BJ (cell line): ENCODE results near the gene SMIM20. TPM values are rescaled to one million over a fixed set of nuclear protein-coding genes. Genes with fewer than 3 reads are reported as not detected.

Experiments
- CTCF ChIA-PET: fragments of 350-600 bp; formaldehyde crosslinking; extraction: SDS; loops from one replicate; lab custom pipeline; 2021; ENCODE audit warnings: antibody characterized with exemption, inconsistent platforms; lab: Yijun Ruan, JAX
- POLR2A ChIA-PET: fragments of 300-600 bp; sonication (Branson Sonifier 250); formaldehyde crosslinking; extraction: SDS; loops from one replicate; lab custom pipeline; 2021; ENCODE audit warnings: antibody characterized with exemption; lab: Charles Lee
- DNase-seq: peaks from one replicate; pipeline ENCODE4 v3.0.0-alpha.2; 2011; ENCODE audit warnings: low read depth
- H3K27me3 ChIP-seq: 2 replicates; pipeline ENCODE4 v1.6.0; 2011; ENCODE audit warnings: low read length; ENCODE audit not compliant: control insufficient read depth, insufficient read depth
- H3K36me3 ChIP-seq: 2 replicates; pipeline ENCODE4 v1.5.1; 2011; ENCODE audit warnings: low read length; ENCODE audit not compliant: control insufficient read depth, insufficient read depth
- H3K4me3 ChIP-seq: 2 replicates; pipeline ENCODE4 v1.5.1; 2011; ENCODE audit warnings: low read depth, mild to moderate bottlenecking, control low read depth, low read length
- CTCF ChIP-seq: IDR thresholded peaks from 2 replicates; pipeline ENCODE4 v1.5.1; 2011; ENCODE audit warnings: low read depth, mild to moderate bottlenecking, control low read depth, inconsistent platforms, low read length, moderate library complexity; ENCODE audit not compliant: insufficient read depth
- polyA plus RNA-seq: library from polyadenylated mRNA; depleted of rRNA; stranded (reverse); fragments of >200 nt; gene quantifications from 2 replicates; pipeline ENCODE4 v1.2.3, GENCODE V29; 2011

Gene SMIM20
- polyA plus RNA-seq, 1 experiment: 15.7 TPM

DNA sequence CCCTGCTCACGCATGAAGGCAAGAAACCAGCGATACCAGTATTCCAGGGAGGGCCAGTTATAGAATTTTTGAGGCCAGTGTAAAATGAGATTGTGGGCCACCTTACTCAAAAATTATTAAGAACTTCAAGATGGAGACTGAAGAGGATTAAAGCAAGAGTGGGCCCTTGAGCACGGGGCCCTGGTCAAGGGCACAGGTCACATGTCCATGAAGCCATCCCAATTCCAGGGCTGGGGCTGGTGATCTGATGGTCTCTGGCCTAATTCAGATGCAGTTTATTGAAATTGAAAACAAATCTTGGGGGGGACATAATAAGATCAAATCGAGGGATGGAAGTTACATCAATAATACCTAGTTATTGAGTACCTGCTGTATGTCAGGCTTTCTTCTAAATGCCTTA, 58.3 kb downstream of the SMIM20 start:
- no peak for DNase-seq
- ChIA-PET POLR2A (no interaction called here), CTCF (interaction anchor here (0.8 to 1.9 kb wide), 3 partner anchors 11 to 15 kb away, joined by 3 to 11 read pairs (median 3); no protein-coding TSS in a partner anchor)
- no peak for TF ChIP-seq CTCF
- H3K27me3 ChIP-seq: peaks cover 11% of the 10 kb centered on the region
- H3K4me3 ChIP-seq: no peak overlapping the region
- H3K36me3 ChIP-seq: no peaks in the 10 kb centered on the region

GRCh38 chr4:25972984-25973745, 59.1 kb downstream of the SMIM20 start:
- ChIA-PET POLR2A (no interaction called here), CTCF (interaction anchor here (0.7 to 1.9 kb wide), 5 partner anchors 10 to 888 kb away, joined by 3 to 11 read pairs (median 3); no protein-coding TSS in a partner anchor)
- DNase-seq: no peak
- H3K36me3 ChIP-seq: no peaks in the 10 kb centered on the region
- no peak overlapping the region for H3K4me3 ChIP-seq
- no peak for TF ChIP-seq CTCF
- H3K27me3 ChIP-seq: peaks cover 8% of the 10 kb centered on the region

DNA sequence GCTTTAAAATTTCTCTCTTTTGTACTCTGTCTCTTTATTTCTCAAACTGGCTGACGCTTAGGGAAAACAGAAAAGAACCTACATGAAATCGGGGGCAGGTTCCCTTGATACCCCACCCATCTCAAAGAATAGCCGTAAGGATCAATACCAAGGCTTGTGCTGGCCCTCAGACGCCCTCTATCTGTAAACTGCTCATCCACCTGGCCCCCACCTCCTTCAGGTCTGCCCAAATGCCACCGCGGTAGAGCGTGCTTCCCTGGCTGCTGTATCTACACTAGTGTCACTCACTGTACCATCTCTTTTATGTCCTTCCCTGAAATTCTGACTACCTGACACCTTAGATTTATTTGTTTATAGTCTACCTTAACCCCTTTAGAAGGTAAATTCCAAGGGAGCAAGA, 62.8 kb downstream of the SMIM20 start:
- ChIA-PET POLR2A (no interaction called here), CTCF (interaction anchor here (4.8 kb wide), 1 partner anchor 12 kb away, joined by 34 read pairs; no protein-coding TSS in a partner anchor)
- Histone ChIP-seq H3K4me3 (no peak overlapping the region), H3K36me3 (no peaks in the 10 kb centered on the region), H3K27me3 (peaks cover 7% of the 10 kb centered on the region)
- no peak for TF ChIP-seq CTCF
- no peak for DNase-seq

DNA sequence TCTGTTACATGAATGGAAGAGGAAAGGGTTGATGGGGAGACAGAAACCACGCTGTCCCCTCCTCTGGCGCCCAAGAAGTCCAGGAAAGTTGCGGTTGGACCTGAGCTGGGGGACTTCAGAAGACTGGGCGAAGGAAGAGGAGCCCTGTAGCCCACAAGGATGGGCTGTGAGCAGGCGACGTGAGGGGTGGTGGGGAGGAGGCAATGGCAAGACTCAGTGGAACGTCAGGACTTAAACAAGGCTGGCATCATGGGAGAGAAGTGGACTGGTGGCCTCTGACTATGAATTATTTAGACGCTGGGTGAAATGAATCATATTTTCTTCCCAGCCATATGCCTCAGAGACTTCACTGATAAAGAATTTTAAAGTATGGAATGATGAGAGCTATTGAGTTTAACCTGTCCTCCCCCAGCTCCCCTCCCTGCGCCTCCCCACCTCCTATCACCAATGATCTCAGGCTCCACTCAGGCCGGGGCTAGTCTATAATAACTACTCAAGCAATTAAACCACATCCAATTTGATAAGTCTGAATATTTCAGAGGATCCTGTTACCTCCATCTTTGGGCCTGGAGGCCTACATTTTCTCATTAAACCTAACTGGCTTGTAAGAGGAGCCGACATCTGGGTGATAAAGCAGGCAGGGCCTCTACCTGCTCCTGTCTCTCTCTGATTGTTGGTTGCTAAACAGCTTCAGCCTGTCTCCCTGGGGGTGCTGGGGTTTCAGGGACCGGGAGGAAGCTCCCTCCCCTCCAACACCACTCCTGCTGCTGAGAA, 63.6 kb downstream of the SMIM20 start:
- TF ChIP-seq CTCF: no peak
- POLR2A ChIA-PET: no interaction called here
- no peak overlapping the region for H3K4me3 ChIP-seq
- H3K36me3 ChIP-seq: no peaks in the 10 kb centered on the region
- no peak for DNase-seq
- peaks cover 7% of the 10 kb centered on the region for H3K27me3 ChIP-seq
- CTCF ChIA-PET: interaction anchor here (4.8 kb wide), 1 partner anchor 11 kb away, joined by 34 read pairs; no protein-coding TSS in a partner anchor

GRCh38 chr4:25978327-25978726, 64.3 kb downstream of the SMIM20 start:
- POLR2A ChIA-PET: no interaction called here
- CTCF ChIA-PET: interaction anchor here (4.8 kb wide), 1 partner anchor 10 kb away, joined by 34 read pairs; no protein-coding TSS in a partner anchor
- TF ChIP-seq CTCF: no peak
- no peaks in the 10 kb centered on the region for H3K36me3 ChIP-seq
- no peak overlapping the region for H3K4me3 ChIP-seq
- no peak for DNase-seq
- peaks cover 5% of the 10 kb centered on the region for H3K27me3 ChIP-seq
